HEK293 (cell line): ENCODE results near the gene FILIP1.

ENCODE experiments used
- CTCF ChIA-PET: fragments of 350-600 bp; formaldehyde crosslinking; extraction: SDS; loops from one replicate; lab custom pipeline; 2021; ENCODE audit warnings: antibody characterized with exemption; lab: Yijun Ruan, JAX
- POLR2A ChIA-PET: fragments of 300-600 bp; formaldehyde crosslinking; extraction: SDS; loops from one replicate; lab custom pipeline; 2020; ENCODE audit warnings: antibody characterized with exemption, inconsistent platforms; lab: Yijun Ruan, JAX
- H3K27ac ChIP-seq: fragments of 200-500 bp; sonication (Bioruptor generic); 2 replicates; pipeline ENCODE4 v1.5.1; 2014; ENCODE audit warnings: low read depth, low read length, control low read depth, inconsistent platforms; ENCODE audit errors: extremely low read depth
- H3K36me3 ChIP-seq, 2 experiments: fragments of 200-500 bp in 1 of 2; sonication (Bioruptor generic) in 1 of 2; 1 replicate in 1 of 2; 2 replicates in 1 of 2; pipeline ENCODE4 v1.5.1; 2014 to 2017; ENCODE audit warnings: inconsistent platforms in 2 of 2, low read length in 2 of 2; ENCODE audit not compliant: control insufficient read depth in 2 of 2, insufficient read depth in 1 of 2
- H3K4me1 ChIP-seq: fragments of 200-500 bp; sonication (Bioruptor generic); 2 replicates; pipeline ENCODE4 v1.5.1; 2014; ENCODE audit warnings: mild to moderate bottlenecking, low read length, inconsistent platforms; ENCODE audit not compliant: control insufficient read depth, insufficient read depth
- H3K4me3 ChIP-seq: 2 replicates; pipeline ENCODE4 v1.5.1; 2011; ENCODE audit warnings: low read depth, mild to moderate bottlenecking, control low read depth, low read length, moderate library complexity
- H3K9me3 ChIP-seq: fragments of 200-500 bp; sonication (Bioruptor generic); 2 replicates; pipeline ENCODE4 v1.5.1; 2014; ENCODE audit warnings: low read depth, low read length, inconsistent platforms; ENCODE audit not compliant: control insufficient read depth, insufficient read depth
- ATF2 ChIP-seq: fragments of 450-650 bp; formaldehyde crosslinking; IDR thresholded peaks from 2 replicates; pipeline ENCODE4 v1.5.1; 2016; ENCODE audit warnings: missing biosample characterization, missing genetic modification characterization, low read depth
- GLIS1 ChIP-seq: fragments of 450-650 bp; formaldehyde crosslinking; IDR thresholded peaks from 2 replicates; pipeline ENCODE4 v1.5.1; 2016; ENCODE audit warnings: missing biosample characterization, missing genetic modification characterization
- HOXD13 ChIP-seq: sonication (generic); formaldehyde crosslinking; IDR thresholded peaks from 2 replicates; pipeline ENCODE4 v1.8.0; 2022; ENCODE audit warnings: missing genetic modification reagents, borderline replicate concordance
- PATZ1 ChIP-seq: fragments of 450-650 bp; formaldehyde crosslinking; IDR thresholded peaks from 2 replicates; pipeline ENCODE4 v1.5.1; 2016; ENCODE audit warnings: missing biosample characterization, missing genetic modification characterization
- SP2 ChIP-seq: fragments of 450-650 bp; formaldehyde crosslinking; IDR thresholded peaks from 2 replicates; pipeline ENCODE4 v1.5.1; 2016; ENCODE audit warnings: missing biosample characterization, missing genetic modification characterization
- SP3 ChIP-seq: fragments of 450-650 bp; formaldehyde crosslinking; IDR thresholded peaks from 2 replicates; pipeline ENCODE4 v1.5.1; 2016; ENCODE audit warnings: missing biosample characterization, missing genetic modification characterization
- ZBTB21 ChIP-seq: fragments of 450-650 bp; formaldehyde crosslinking; IDR thresholded peaks from 2 replicates; pipeline ENCODE4 v1.5.1; 2017; ENCODE audit warnings: missing biosample characterization, missing genetic modification characterization
- ZBTB48 ChIP-seq: fragments of 450-650 bp; formaldehyde crosslinking; IDR thresholded peaks from 2 replicates; pipeline ENCODE4 v1.5.1; 2016; ENCODE audit warnings: missing biosample characterization, missing genetic modification characterization
- ZBTB7A ChIP-seq: fragments of 450-650 bp; formaldehyde crosslinking; IDR thresholded peaks from 2 replicates; pipeline ENCODE4 v1.5.1; 2016; ENCODE audit warnings: low read depth, missing biosample characterization, missing genetic modification characterization
- ZFP37 ChIP-seq: fragments of 450-650 bp; formaldehyde crosslinking; IDR thresholded peaks from 2 replicates; pipeline ENCODE4 v1.5.1; 2016; ENCODE audit warnings: missing biosample characterization, missing genetic modification characterization
- ZFP41 ChIP-seq: fragments of 450-650 bp; formaldehyde crosslinking; IDR thresholded peaks from 2 replicates; pipeline ENCODE4 v1.5.1; 2016; ENCODE audit warnings: missing biosample characterization, missing genetic modification characterization, borderline replicate concordance
- ZNF10 ChIP-seq: fragments of 450-650 bp; formaldehyde crosslinking; IDR thresholded peaks from 2 replicates; pipeline ENCODE4 v1.5.1; 2017; ENCODE audit warnings: missing biosample characterization, missing genetic modification characterization
- ZNF148 ChIP-seq: fragments of 450-650 bp; formaldehyde crosslinking; IDR thresholded peaks from 2 replicates; pipeline ENCODE4 v1.5.0; 2017; ENCODE audit warnings: missing biosample characterization, missing genetic modification characterization, borderline replicate concordance
- ZNF157 ChIP-seq: fragments of 450-650 bp; formaldehyde crosslinking; IDR thresholded peaks from 2 replicates; pipeline ENCODE4 v1.5.1; 2016; ENCODE audit warnings: missing biosample characterization, missing genetic modification characterization
- ZNF274 ChIP-seq, 2 experiments: fragments of 200-500 bp in 1 of 2; fragments of 450-650 bp in 1 of 2; sonication (Bioruptor generic) in 1 of 2; formaldehyde crosslinking in 1 of 2; IDR thresholded peaks; 2 replicates each; pipeline versions ENCODE4 v1.5.1 to v1.6.1; 2014 to 2016; ENCODE audit warnings: borderline replicate concordance in 1 of 2, inconsistent platforms in 1 of 2, low read length in 1 of 2, missing biosample characterization in 1 of 2, missing genetic modification characterization in 1 of 2
- ZNF324 ChIP-seq: fragments of 450-650 bp; formaldehyde crosslinking; IDR thresholded peaks from 2 replicates; pipeline ENCODE4 v1.5.1; 2016; ENCODE audit warnings: missing biosample characterization, missing genetic modification characterization
- ZNF350 ChIP-seq: fragments of 450-650 bp; formaldehyde crosslinking; IDR thresholded peaks from 2 replicates; pipeline ENCODE4 v1.5.0; 2017; ENCODE audit warnings: missing biosample characterization, mild to moderate bottlenecking, missing genetic modification characterization
- ZNF354C ChIP-seq: fragments of 450-650 bp; formaldehyde crosslinking; IDR thresholded peaks from 2 replicates; pipeline ENCODE4 v1.5.1; 2016; ENCODE audit warnings: missing biosample characterization, missing genetic modification characterization, low read depth, borderline replicate concordance
- ZNF426 ChIP-seq: fragments of 450-650 bp; formaldehyde crosslinking; IDR thresholded peaks from 2 replicates; pipeline ENCODE4 v1.5.1; 2017; ENCODE audit warnings: missing biosample characterization, missing genetic modification characterization, mild to moderate bottlenecking, inconsistent platforms, moderate library complexity
- ZNF626 ChIP-seq: fragments of 450-650 bp; sonication (Bioruptor Pico); formaldehyde crosslinking; IDR thresholded peaks from 2 replicates; pipeline ENCODE4 v1.5.1; 2018; ENCODE audit warnings: missing biosample characterization, missing genetic modification characterization, inconsistent platforms
- ZNF629 ChIP-seq: fragments of 450-650 bp; formaldehyde crosslinking; IDR thresholded peaks from 2 replicates; pipeline ENCODE4 v1.5.1; 2017; ENCODE audit warnings: missing biosample characterization, missing genetic modification characterization
- ZNF654 ChIP-seq: fragments of 450-650 bp; formaldehyde crosslinking; IDR thresholded peaks from 2 replicates; pipeline ENCODE4 v1.5.1; 2016; ENCODE audit warnings: low read depth, missing biosample characterization, missing genetic modification characterization
- ZNF670 ChIP-seq: fragments of 450-650 bp; formaldehyde crosslinking; IDR thresholded peaks from 2 replicates; pipeline ENCODE4 v1.5.1; 2016; ENCODE audit warnings: missing biosample characterization, missing genetic modification characterization, low read depth
- ZNF768 ChIP-seq: fragments of 450-650 bp; formaldehyde crosslinking; IDR thresholded peaks from 2 replicates; pipeline ENCODE4 v1.5.1; 2018; ENCODE audit warnings: missing biosample characterization, mild to moderate bottlenecking, missing genetic modification characterization
- ZNF777 ChIP-seq: fragments of 450-650 bp; formaldehyde crosslinking; IDR thresholded peaks from 2 replicates; pipeline ENCODE4 v1.5.1; 2017; ENCODE audit warnings: missing biosample characterization, missing genetic modification characterization, borderline replicate concordance
- TF ChIP-seq, protein P1 (sequence below): fragments of 450-650 bp; formaldehyde crosslinking; IDR thresholded peaks from 2 replicates; pipeline ENCODE4 v1.5.1; 2017; ENCODE audit warnings: missing biosample characterization, missing genetic modification characterization
- TF ChIP-seq, protein P2 (sequence below): fragments of 450-650 bp; formaldehyde crosslinking; IDR thresholded peaks from 2 replicates; pipeline ENCODE4 v1.5.1; 2016; ENCODE audit warnings: missing biosample characterization, missing genetic modification characterization

FILIP1 gene

DNA sequence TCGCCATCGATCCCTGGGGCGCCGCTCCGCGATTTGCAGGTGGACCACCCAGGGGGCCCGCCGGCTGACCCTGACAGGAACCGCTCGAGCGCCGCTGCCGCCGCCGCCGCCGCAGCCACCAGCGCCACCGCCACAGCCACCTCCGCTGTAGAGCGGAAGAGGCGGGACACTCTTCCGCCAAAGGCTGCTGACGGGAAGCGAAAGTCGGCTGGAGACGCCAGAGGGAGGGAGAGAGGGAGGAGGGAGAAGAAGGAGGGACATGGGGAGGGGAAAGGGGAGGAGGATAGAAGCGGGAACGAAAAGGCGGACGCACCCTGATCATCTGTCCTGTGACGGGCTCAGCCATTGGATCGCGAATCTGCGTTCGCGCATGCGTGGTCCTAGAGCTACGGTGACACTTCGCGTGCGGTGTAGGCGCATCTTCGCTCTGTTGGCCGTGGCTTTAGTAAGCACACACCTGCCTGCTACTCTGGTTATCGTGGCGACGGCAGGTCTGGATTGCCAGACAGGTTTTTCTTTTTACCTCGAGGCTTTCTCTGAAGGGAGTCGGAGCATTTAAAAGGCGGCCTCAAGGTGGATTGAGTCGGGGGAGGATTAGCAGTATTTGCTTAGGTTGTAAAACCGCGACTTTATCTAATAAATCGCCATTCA is 208.8 kb downstream of the FILIP1 start, which contains the start of gene TMEM30A (continued):
- peak; percentile 99 for TF ChIP-seq SP3 (tag by site-specific recombination)
- no peak for TF ChIP-seq ZBTB7A
- peak; percentile 54 for TF ChIP-seq GLIS1 (tag by site-specific recombination)
- TF ChIP-seq ZNF670 (tag by site-specific recombination) = no peak
- peak; percentile 100 for TF ChIP-seq SP2
- no peak for TF ChIP-seq ZNF350 (tag by site-specific recombination)
- no peak for TF ChIP-seq ZNF626 (tag by site-specific recombination)
- TF ChIP-seq ZNF274 (IDR thresholded peaks at IDR 0.05; ENCODE audit: low read length) = no peak
- TF ChIP-seq ZNF274 (tag by site-specific recombination; IDR thresholded peaks at IDR 0.05; ENCODE audit: borderline replicate concordance) = no peak
- TF ChIP-seq, protein P1, sequence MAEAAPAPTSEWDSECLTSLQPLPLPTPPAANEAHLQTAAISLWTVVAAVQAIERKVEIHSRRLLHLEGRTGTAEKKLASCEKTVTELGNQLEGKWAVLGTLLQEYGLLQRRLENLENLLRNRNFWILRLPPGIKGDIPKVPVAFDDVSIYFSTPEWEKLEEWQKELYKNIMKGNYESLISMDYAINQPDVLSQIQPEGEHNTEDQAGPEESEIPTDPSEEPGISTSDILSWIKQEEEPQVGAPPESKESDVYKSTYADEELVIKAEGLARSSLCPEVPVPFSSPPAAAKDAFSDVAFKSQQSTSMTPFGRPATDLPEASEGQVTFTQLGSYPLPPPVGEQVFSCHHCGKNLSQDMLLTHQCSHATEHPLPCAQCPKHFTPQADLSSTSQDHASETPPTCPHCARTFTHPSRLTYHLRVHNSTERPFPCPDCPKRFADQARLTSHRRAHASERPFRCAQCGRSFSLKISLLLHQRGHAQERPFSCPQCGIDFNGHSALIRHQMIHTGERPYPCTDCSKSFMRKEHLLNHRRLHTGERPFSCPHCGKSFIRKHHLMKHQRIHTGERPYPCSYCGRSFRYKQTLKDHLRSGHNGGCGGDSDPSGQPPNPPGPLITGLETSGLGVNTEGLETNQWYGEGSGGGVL (tag by site-specific recombination) = peak; percentile 100
- TF ChIP-seq ZNF629 (tag by site-specific recombination) = peak; percentile 83
- TF ChIP-seq, protein P2, sequence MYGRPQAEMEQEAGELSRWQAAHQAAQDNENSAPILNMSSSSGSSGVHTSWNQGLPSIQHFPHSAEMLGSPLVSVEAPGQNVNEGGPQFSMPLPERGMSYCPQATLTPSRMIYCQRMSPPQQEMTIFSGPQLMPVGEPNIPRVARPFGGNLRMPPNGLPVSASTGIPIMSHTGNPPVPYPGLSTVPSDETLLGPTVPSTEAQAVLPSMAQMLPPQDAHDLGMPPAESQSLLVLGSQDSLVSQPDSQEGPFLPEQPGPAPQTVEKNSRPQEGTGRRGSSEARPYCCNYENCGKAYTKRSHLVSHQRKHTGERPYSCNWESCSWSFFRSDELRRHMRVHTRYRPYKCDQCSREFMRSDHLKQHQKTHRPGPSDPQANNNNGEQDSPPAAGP = peak; percentile 91
- no peak for TF ChIP-seq ZNF768
- peak; percentile 46; the same call in 1 of the 2 replicates for TF ChIP-seq ZBTB48
- no peak for TF ChIP-seq ZNF426 (tag by site-specific recombination)
- TF ChIP-seq ZNF354C (tag by site-specific recombination) = no peak
- no peak for TF ChIP-seq ZNF157 (tag by site-specific recombination)
- peak; percentile 42; the same call in 1 of the 2 replicates for TF ChIP-seq HOXD13
- TF ChIP-seq ZNF777 (tag by site-specific recombination) = no peak
- TF ChIP-seq ZNF10 = 0 out of 2 replicates have a peak, but pooled peaks have one; percentile 16
- no peak for TF ChIP-seq ATF2 (tag by site-specific recombination)

DNA sequence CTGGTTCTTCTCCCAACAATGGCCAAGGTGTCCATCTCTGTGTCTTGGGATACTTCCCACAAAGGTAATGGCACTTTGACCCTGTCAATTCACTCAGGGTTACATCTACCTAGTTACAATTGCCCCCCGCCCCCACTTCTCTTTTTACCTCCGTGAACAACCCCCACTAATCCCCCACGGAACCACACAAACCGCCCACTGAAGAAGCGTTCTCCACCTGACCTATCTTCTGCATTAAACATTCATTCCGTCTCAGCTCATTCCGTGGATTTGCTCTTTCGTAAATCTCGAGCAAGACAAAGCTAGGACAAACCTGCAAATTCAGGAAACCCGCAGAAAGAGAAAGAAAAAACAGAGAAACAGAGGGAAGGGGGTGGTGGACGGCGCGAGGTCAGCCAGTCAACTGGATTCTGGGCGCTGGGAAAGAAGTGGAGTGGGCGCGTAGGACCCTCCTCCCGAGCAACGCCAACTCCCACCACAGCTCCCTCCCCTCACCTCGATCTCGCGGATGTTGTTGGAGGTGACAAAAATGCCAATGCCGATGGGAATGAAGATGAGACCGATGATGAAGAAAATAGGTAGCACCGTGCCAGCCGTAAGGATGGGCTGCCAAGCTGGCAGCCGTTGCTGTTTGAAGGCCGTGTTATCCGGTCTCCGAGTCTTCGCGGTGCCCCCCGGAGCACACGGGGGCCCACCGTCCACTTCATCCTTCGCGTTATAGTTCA is 209.5 kb downstream of the FILIP1 start:
- ChIA-PET POLR2A (interaction anchor here (0.7 to 2.1 kb wide), 20 partner anchors 9 to 318 kb away, joined by 3 to 12 read pairs (median 4); partner anchors contain the start of genes COX7A2 and SENP6), CTCF (interaction anchor here (0.6 to 2.3 kb wide), 8 partner anchors 13 to 246 kb away, joined by 3 to 23 read pairs (median 4); no protein-coding TSS in a partner anchor)
- no peaks in the 10 kb centered on the region for H3K9me3 ChIP-seq
- H3K27ac ChIP-seq = peak overlapping the region; percentile 64
- H3K4me1 ChIP-seq = peaks cover 10% of the 10 kb centered on the region; the same call in 1 of the 2 replicates
- H3K36me3 ChIP-seq = no peaks in the 10 kb centered on the region
- peak overlapping the region; percentile 97 for H3K4me3 ChIP-seq
- TF ChIP-seq ZFP41 (tag by site-specific recombination) (no peak), ZFP37 (tag by site-specific recombination) (peak; percentile 76), ZNF148 (no peak), PATZ1 (tag by site-specific recombination) (no peak), ZNF324 (peak; percentile 71; the same call in 1 of the 2 replicates), ZBTB21 (tag by site-specific recombination) (no peak), ZNF629 (tag by site-specific recombination) (no peak), ZNF654 (no peak)
